Ovary (tissue), 10 donors: Measurements from ENCODE around the gene PAOX. TPM values are rescaled to one million over a fixed set of nuclear protein-coding genes. Genes with fewer than 3 reads are reported as not detected.

Experiments used
- DNase-seq, 5 donors: peaks; one replicate each; pipeline ENCODE4 v3.0.0-alpha.2; 2019 to 2020
- H3K27ac ChIP-seq, 2 donors: fragments of 200-600 bp; one replicate each; pipeline versions ENCODE4 v1.5.1 to v1.8.0; 2019 to 2022
- H3K27me3 ChIP-seq: fragments of 200-600 bp; one replicate; pipeline ENCODE4 v1.8.0; 2022
- H3K36me3 ChIP-seq: fragments of 200-600 bp; sonication (generic); one replicate; pipeline ENCODE4 v1.5.1; 2019
- H3K4me1 ChIP-seq: one replicate; pipeline ENCODE4 v1.8.1; 2013; ENCODE audit warnings: mild to moderate bottlenecking, moderate library complexity; ENCODE audit not compliant: insufficient read depth
- H3K4me3 ChIP-seq: fragments of 200-600 bp; sonication (generic); one replicate; pipeline ENCODE4 v1.5.1; 2017
- H3K9me3 ChIP-seq, 2 donors: fragments of 200-600 bp in 1 of 2; sonication (generic) in 1 of 2; one replicate each; pipeline versions ENCODE4 v1.5.1 to v1.8.1; 2013 to 2019; ENCODE audit warnings: mild to moderate bottlenecking in 1 of 2, moderate library complexity in 1 of 2
- EP300 ChIP-seq: sonication (generic); formaldehyde crosslinking; IDR thresholded peaks from one replicate; pipeline ENCODE4 v1.6.1; 2017; ENCODE audit warnings: antibody characterized with exemption
- POLR2A ChIP-seq: fragments of 450-650 bp; IDR thresholded peaks from one replicate; pipeline ENCODE4 v1.6.1; 2017; ENCODE audit warnings: antibody characterized with exemption, mild to moderate bottlenecking, moderate library complexity
- WGBS, 3 donors: extraction: QIAGEN DNeasy Blood & Tissue Kit in 1 of 3; methylation state at CpG; one replicate each; pipeline versions ENCODE4 v1.1.5 to v1.1.7; 2013 to 2017; 5-methylcytosine and 5-hydroxymethylcytosine counted together
- intact Hi-C, 4 donors: fragments of 100-400 bp; cut with DNase I; formaldehyde crosslinking; loops; one replicate each; pipeline versions ENCODE4 v1.11.0 to v1.15.1; 2022 to 2023
- long read RNA-seq, 3 donors: library from polyadenylated mRNA in 2 of 3; unstranded in 2 of 3; transcript quantifications; one replicate each; pipeline ENCODE4 v2.0.0 and lab custom pipeline, GENCODE V29; 2021 to 2026
- polyA plus RNA-seq, 2 donors: library from polyadenylated mRNA; stranded (reverse); fragments of 200-250 nt in 1 of 2; fragments of 350-450 nt in 1 of 2; fragmentation: Illumina TruSeq in 1 of 2; extraction: RNeasy Lipid Tissue Mini Kit (QIAGEN cat#74804) in 1 of 2; gene quantifications; one replicate each; pipeline ENCODE4 v1.2.3, GENCODE V29; 2013 to 2014
- total RNA-seq, 7 donors: library from RNA; depleted of rRNA in 2 of 7; stranded (reverse); fragments of >200 nt in 2 of 7; fragmentation: NEBNext Ultra II Directional in 3 of 7; extraction: Animal tissue kit (Norgen Biotek cat#: 25700) in 3 of 7; gene quantifications; one replicate each; pipeline versions ENCODE4 v1.1.0 to v1.2.4, GENCODE V29; 2016 to 2023
- TF ChIP-seq, protein P1 (sequence below), 3 donors: fragments of 450-650 bp in 2 of 3; fragments of 200-600 bp in 1 of 3; IDR thresholded peaks; one replicate each; pipeline versions ENCODE4 v1.5.1 to v1.8.0; 2016 to 2022; ENCODE audit warnings: antibody characterized with exemption in 3 of 3, mild to moderate bottlenecking in 1 of 3
- donor health status: DM: no; HTN: no; CAD: no; lungs with moderate emphysema.
- donor health status: DM: no; HTN: no; CAD: no.
- donor health status: Bipolar disorder and iron deficiency.
- donor health status: DM: yes; HTN: yes; CAD: no.
- donor health status: DM: no; HTN: no; CAD: no.
- donor health status: DM: yes; HTN: yes; CAD: no.

Gene PAOX
- total RNA-seq (10 to 100 TPM in 3 of 7 donors, 1 to 10 TPM in 4; 6.3 to 11.4 (median 9.2) TPM), polyA plus RNA-seq (1 to 10 TPM; 2.1 to 7.8 TPM)
- long read RNA-seq, donor 1, partial matches to known transcripts: 1 of 4 reads
- long read RNA-seq, donor 1, other reads (novel, unspliced or antisense): 3 of 4 reads
- long read RNA-seq, donor 2, partial matches to known transcripts: 0 of 5 reads
- long read RNA-seq, donor 2, other reads (novel, unspliced or antisense): 0 of 5 reads
- long read RNA-seq, donor 3, transcript PAOX-201 (7 exons, 1,858 nt): major isoform, 13 of 32 reads
- long read RNA-seq, donor 3, partial matches to known transcripts: 14 of 32 reads
- long read RNA-seq, donor 3, other reads (novel, unspliced or antisense): 1 of 32 reads

DNA sequence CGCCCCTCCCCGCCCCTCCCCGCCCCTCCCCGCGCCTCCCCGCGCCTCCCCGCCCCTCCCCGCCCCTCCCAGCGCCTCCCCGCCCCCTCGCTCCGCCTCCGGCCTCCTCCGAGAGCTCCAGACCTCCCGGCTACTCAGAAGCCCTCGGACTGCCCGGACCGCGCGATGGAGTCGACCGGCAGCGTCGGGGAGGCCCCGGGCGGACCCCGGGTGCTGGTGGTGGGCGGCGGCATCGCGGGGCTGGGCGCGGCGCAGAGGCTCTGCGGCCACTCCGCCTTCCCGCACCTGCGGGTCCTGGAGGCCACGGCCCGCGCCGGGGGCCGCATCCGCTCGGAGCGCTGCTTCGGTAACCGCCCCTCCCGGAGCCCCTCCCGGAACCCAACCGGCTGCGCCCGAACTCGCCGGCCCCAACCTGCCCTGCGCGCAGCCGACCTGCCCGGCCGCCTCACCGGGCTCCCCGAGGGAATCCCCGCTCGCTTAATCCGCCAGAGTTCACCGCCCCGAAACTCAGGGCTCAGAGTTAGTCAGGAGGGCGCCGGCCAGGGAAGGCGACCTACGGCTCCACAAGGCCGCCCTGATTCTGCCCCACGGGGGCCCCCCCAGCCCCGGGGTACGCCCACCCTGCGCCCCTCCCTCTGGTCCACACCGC is at the start of gene PAOX:
Gene PAOX, plus strand, starts transcription at position 111 of the 649 bp plus-strand sequence. Its CDS starts 55 bp downstream, at position 166.
- H3K4me3 ChIP-seq: peak within 1 kb of the TSS; percentile 79
- H3K27me3 ChIP-seq: no peaks in the 10 kb centered on the region
- DNase-seq: peak; percentile 78 to 89 (median 81)
- H3K9me3 ChIP-seq: no peaks in the 10 kb centered on the region
- intact Hi-C loops: loop anchor here in 1 of 4 donors (5.0 kb wide), 1 partner anchor 72 kb away; the partner anchor contains the start of genes TUBGCP2 and ZNF511
- H3K36me3 ChIP-seq: no peaks in the 10 kb centered on the region
- WGBS, 3 donors: 1 to 3% (median 2%) methylated on average over 32 to 63 of the region's 78 CpGs
- peaks cover 5% of the 10 kb centered on the region for H3K4me1 ChIP-seq
- TF ChIP-seq POLR2A (no peak), EP300 (no peak)
- TF ChIP-seq, protein P1, sequence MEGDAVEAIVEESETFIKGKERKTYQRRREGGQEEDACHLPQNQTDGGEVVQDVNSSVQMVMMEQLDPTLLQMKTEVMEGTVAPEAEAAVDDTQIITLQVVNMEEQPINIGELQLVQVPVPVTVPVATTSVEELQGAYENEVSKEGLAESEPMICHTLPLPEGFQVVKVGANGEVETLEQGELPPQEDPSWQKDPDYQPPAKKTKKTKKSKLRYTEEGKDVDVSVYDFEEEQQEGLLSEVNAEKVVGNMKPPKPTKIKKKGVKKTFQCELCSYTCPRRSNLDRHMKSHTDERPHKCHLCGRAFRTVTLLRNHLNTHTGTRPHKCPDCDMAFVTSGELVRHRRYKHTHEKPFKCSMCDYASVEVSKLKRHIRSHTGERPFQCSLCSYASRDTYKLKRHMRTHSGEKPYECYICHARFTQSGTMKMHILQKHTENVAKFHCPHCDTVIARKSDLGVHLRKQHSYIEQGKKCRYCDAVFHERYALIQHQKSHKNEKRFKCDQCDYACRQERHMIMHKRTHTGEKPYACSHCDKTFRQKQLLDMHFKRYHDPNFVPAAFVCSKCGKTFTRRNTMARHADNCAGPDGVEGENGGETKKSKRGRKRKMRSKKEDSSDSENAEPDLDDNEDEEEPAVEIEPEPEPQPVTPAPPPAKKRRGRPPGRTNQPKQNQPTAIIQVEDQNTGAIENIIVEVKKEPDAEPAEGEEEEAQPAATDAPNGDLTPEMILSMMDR (IDR thresholded peaks at IDR 0.05): no peak
- peak within 1 kb of the TSS in 1 of 2 donors; percentile 80 for H3K27ac ChIP-seq

DNA sequence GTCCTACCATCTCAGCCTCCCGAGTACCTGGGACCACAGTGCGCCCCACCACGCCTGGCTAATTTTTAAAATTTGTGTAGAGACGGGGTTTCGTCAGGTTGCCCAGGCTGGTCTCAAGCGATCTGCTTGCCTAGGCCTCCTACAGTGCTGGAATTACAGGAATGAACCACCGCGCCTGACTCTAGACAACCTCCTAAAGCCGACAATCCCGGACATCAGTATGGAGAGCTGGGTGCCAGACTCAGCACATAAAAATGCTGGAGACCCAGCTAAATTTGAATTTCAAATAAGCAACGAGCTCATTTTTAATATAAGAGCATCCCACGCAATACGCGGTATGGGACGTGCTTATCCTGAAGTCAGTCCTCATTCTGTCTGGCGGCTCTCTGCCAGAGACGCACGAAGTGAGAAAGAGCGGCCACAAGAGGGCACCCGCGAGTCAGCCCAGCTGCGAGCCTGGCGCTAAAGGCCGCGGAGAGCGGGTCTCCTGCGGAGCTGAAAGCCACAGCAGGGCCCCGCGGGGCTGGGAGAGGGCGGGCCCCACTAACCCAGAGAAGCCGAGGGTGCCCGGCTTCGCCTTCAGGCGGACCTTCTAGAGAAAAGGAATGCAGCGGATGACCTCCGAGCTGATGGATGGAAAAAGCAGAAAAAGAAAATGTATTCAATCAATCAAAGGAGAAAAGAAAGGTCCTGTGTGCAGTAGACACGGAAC is 49.4 kb upstream of the PAOX start:
- intact Hi-C loops: no loop called here
- WGBS, 3 donors: 6 to 9% (median 7%) methylated on average over 37 of the region's 37 CpGs
- H3K4me3 ChIP-seq: peak overlapping the region; percentile 14

DNA sequence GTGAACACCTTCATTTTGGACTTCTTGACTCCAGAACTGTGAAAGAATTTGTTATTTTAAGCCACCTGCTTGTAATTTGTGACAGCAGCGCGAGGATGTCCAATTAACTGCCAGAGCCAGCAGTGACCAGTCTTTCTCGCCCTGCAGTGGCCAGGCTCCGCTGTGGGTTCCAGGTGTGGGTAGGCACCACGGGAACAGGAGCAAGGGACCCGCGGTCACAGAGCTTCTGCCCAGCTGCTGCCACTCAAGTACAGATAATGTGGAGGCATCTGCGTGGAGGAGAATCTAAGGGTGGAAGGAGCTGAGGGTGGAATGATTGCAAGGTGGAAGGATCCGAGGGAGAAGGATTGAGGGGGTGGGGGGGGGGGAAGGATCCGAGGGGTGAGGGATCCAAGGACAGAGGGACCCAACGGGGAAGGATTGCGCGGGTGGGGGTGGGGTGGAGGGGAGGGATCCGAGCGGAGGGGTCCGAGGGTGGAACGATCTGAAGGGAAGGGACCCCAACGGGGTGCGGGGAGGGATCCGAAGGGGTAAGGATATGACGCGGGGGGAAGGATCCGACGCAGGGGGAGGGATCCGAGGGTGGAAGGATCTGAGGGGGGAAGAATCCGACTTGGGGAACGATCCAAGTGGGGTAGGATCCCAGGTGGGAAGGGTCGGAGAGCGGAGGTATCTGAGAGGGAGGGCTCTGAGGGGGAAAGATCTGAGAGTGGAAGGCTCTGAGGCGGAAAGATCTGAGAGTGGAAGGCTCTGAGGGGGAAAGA is 45.9 kb upstream of the PAOX start:
- H3K27me3 ChIP-seq: peaks cover 6% of the 10 kb centered on the region
- H3K27ac ChIP-seq: no peak overlapping the region
- H3K4me3 ChIP-seq: no peak overlapping the region
- TF ChIP-seq, protein P1 (IDR thresholded peaks at IDR 0.05): no peak
- TF ChIP-seq POLR2A (no peak), EP300 (no peak)
- WGBS, 3 donors: 75 to 79% (median 78%) methylated on average over 30 of the region's 30 CpGs
- peaks cover 9% of the 10 kb centered on the region for H3K4me1 ChIP-seq
- no peaks in the 10 kb centered on the region for H3K36me3 ChIP-seq
- intact Hi-C loops: no loop called here
- H3K9me3 ChIP-seq: no peaks in the 10 kb centered on the region
- DNase-seq: no peak

More for the DNA sequence above, 49.4 kb upstream of the PAOX start:
- Histone ChIP-seq H3K27me3 (peaks cover 26% of the 10 kb centered on the region), H3K9me3 (no peaks in the 10 kb centered on the region), H3K27ac (no peak overlapping the region), H3K4me1 (peaks cover 4% of the 10 kb centered on the region), H3K36me3 (no peaks in the 10 kb centered on the region)
- peak; percentile 81 to 92 (median 89) for DNase-seq
- TF ChIP-seq, protein P1 (IDR thresholded peaks at IDR 0.05): peak; percentile 62 to 97 (median 76)
- TF ChIP-seq POLR2A: no peak
